HG02623 (cell line): Measurements from ENCODE around the gene ADGRE2.

Source experiments
- ATAC-seq: cut with Tn5 transposase; IDR thresholded peaks from one replicate; pipeline ENCODE4 v1.9.1; 2021; ENCODE audit warnings: moderate library complexity; ENCODE audit not compliant: unreplicated experiment

Gene ADGRE2

DNA sequence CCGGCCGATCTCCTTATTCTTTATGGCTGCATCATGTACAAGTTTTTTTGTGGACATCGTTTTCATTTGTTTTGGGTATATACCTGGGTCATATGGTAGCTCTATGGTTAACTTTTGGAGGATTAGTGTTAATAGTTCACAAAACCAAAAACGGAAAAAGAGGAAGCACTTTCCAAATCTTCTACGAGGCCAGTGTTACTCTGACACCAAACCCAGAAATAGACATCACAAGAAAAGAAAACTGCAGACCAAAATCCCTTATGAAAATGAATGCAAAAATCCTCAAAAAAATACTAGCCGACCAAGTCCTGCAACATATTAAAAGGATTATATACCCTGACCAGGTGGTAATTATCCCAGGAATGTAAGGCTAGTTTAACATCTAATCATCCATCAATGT, 29.8 kb downstream of the ADGRE2 start:
- ATAC-seq = no peak

DNA sequence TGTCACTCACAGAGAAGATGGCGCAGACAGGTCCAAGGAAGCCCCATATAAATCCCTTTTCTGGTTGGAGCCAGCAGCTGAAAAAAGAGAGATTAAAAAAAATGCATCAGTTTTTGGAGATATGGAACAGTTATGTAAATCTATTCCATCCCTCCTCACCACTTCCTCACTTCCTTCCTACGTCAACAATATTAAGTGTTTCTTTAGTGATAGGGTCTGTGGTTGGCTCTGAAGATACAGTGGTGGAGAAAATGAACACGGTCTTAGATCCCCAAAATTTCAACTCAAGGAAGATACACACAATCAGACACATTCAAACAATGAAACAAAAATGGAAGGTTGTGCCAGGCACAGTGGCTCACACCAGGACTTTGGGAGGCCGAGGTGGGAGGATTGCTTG, 31.5 kb downstream of the ADGRE2 start:
- ATAC-seq = no peak

DNA sequence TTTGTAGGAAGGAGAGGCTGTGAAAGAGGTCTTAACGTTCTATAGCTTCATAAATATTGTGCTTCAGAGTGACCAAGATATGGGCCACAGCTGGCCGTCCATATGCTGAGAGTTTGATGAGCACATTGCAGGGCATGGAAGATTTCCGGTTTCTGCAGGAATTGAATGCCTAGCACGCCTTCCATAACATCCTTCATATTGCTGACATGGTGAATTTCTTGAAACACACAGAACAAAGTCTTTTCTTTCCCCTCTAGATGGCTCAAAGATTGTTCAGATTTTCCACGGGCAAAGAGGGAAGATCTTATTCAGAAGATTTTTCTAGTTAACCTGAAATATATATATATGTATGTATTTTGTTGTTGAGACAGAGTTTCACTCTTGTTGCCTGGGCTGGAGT, 42.4 kb downstream of the ADGRE2 start:
- ATAC-seq = no peak

DNA sequence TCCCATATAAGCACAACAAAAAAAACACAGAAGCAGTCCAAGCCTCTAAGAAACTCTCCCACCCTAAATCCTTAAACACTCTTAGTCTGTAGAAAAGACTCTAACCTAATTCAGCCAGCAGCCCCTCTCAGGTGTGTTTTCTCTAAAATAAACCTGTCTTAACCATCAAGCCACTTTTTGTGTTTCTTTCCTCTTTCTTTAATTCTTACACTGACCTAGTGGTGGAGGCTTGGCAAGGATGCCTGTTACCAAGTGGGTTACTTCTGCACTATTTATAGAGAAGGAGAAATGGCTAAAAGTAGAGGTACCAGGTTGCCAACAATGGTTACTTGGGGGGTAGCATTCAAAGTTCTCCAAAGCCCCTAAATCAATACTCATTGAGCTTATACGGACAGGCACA, 44.8 kb downstream of the ADGRE2 start:
- no peak for ATAC-seq

DNA sequence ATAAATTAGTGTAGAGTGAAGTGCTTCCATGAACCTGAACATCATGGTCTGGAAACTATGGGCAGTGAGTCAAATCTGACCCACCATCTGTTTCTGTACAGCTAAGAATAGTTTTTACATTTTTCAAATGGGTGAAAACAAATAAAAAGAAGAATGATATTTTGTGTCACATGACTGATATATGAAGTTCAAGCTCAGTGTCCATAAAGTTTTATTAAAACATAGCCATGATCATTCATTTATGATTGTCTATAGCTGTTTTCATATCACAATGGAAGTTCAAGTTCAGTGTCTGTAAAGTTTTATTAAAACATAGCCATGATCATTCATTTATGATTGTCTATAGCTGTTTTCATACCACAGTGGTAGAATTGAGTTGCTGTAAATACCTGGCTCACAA, 45.9 kb downstream of the ADGRE2 start:
- ATAC-seq = no peak

DNA sequence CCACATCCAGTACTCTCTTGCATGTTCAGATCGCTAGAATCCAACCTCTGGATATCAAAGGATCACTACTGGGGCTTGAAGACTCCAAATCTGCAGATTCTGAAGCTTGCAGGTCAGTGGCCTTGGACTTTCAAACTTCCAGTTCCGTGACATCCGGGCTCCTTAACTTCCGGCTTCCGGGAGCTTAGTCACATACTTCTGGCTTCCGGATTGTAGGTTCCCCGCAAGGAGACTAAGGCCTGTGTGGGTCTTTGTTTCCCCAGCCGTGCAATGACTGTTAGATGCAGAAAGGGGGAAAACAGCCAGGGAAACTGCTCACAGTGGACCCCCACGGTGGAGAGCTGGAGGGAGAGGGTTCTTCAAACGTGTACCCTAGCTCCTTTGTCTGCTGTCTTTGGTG, 47.2 kb downstream of the ADGRE2 start:
- no peak for ATAC-seq

DNA sequence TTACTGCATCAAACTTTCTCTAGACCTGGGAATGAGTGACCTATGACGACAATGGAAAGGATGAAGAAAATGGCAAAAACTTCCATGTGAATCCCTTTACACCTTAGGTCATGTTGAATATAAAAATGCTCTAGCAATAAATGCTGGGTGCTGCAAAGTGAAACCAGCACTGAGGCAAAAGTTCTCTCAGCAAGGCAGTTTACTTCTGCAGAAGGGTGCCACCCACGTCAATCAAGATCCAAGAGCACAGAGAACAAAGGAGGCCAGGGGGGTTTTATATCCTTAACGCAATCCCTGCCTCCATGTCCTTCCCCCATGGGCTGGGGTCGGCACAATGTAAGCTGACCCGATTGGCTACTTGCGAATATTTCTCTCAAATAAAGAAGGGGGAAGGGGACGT, 49.8 kb downstream of the ADGRE2 start:
- ATAC-seq = no peak

DNA sequence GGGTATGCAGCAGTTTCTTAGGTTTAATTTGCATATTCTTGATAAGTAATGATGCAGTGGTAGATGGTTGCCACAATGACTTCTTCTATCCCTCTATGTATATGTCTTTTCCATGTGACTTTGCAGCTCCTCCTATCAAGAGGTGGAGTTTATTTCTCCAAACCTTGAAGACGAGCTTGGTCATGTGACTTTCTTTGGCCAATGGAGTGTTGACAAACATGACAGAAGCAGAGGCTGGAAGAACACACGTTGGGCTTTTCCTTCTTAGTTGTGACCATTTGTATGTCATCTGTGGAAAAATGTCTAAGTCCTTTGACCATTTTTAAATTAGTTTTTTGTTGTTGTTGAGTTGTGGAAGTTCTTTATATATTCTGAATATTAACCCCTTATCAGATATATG, 56.2 kb downstream of the ADGRE2 start:
- ATAC-seq = no peak

DNA sequence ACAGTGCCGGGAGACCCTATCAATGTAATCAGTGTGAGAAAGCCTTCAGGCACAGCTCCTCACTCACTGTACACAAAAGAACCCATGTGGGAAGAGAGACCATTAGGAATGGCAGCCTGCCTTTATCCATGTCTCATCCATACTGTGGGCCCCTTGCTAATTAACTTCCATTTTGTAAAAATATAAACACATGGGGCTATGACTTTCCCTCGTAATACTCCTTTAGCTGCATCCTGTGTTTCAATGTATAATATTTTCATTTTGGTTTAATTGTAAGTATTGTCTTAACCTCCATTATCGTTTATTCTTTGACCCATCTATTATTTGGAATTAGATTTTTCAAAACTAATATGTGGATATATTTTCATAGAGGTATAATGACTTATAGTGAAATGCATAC, 59.2 kb downstream of the ADGRE2 start:
- no peak for ATAC-seq

DNA sequence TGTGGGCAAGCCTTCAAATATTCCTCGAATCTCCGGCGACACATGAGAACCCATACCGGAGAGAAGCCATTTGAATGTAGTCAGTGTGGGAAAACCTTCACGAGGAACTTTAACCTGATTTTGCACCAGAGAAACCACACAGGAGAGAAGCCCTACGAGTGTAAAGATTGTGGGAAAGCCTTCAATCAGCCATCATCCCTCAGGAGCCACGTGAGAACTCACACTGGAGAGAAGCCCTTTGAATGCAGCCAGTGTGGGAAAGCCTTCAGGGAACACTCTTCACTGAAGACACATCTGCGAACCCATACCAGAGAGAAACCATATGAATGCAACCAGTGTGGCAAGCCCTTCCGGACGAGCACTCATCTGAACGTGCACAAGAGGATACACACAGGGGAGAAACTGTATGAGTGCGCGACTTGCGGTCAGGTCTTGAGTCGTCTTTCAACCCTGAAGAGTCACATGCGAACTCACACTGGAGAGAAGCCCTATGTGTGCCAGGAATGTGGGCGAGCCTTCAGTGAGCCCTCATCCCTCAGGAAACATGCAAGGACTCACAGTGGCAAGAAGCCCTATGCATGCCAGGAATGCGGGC, 59.7 kb downstream of the ADGRE2 start:
- ATAC-seq = no peak

DNA sequence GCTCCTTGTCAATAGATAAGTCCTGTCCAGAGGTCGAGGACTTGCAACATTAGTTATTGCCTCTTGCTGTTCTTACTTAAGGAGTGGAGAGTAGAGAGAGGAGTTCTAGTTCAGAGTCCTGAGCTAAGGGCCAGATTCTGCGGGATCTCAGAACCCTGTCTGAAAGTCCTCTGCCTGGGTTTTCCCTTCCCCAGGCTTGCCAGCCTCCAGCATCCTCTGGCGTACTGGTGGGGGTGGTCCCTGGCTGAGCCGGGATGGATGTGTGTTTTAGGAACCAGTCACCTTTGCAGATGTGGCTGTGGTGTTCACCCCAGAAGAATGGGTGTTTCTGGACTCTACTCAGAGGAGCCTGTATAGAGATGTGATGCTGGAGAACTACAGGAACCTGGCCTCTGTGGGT, 62.5 kb downstream of the ADGRE2 start:
- no peak for ATAC-seq

DNA sequence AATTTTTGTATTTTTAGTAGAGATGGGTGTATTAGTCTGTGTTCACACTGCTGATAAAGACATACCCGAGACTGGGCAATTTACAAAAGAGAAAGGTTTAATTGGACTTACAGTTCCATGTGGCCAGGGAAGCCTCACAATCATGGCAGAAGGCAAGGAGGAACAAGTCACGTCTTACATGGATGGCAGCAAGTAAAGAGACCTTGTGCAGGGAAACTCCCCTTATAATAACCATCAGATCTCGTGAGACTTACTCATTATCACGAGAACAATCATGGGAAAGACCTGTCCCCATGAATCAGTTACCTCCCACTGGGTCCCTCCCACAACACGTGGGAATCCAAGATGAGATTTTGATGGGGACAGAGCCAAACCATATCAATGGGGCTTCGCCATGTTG, 73.9 kb downstream of the ADGRE2 start:
- no peak for ATAC-seq

DNA sequence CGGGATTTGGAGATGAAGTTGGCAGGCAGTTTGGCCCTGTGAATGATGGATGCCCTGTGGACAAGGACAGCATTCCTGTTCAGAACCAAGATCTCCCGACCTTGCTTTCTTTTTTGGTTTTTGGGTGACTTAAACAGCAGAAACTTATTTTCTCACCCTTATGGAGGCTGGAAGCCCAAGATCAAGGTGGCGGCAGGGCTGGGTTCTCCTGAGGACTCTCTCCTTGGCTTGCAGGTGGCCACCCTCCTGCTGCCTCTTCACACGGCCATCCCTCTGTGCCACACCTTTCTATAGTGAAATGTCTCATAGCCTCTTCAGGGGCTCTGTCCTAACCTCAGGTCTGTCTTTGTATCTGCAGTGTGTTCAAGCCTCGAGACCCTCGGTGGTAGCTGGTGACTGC, 74.5 kb downstream of the ADGRE2 start:
- no peak for ATAC-seq

DNA sequence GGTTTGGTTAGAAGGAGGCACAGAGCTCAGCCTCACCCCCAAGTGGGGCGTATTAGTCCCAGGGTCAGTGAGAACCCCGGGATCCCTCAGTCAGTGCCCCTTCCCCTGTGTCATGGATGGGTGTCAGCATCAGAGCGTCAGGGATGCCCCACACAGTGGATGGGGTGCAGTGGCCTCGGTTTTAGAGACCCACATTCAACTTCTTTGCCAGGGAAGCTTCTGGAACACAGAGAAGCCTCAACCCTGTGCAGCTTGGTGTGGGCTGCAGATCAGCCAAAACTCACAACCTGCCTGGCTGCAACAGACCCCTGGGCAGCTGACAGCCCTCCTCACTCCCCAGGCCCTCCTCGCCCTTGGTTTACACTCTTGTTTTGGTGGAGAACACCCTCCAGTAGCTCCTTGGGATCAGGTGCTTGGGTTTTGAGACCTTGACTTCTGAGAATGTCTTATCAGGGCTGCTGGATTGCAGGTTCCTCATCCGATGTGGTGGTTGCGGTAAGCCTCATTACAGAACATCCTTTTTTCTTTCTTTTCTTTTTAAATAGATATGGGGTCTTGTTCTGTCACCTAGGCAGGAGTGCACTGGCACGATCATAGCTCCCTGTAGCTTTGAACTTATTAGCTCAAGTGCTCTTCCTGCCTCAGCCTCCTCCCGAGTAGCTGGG, 77.5 kb downstream of the ADGRE2 start:
- ATAC-seq = no peak

DNA sequence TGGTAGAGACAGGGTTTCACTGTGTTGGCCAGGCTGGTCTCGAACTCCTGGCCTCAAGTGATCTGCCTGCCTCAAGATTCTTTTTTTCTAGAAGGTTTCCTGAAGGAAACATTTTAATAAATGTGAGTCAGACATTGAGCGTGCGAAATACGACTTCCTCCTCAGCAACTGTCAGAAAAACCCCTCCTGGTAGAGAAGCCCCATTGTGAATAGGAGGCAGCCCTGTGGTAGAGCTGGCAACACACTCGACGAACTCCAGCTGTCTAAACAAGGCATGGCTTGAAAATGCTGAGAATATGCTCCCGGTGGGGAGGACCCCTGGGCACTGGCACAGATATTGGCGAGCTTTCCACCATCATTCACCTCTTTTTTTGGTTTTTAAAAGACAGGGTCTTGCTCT, 78.7 kb downstream of the ADGRE2 start:
- no peak for ATAC-seq

DNA sequence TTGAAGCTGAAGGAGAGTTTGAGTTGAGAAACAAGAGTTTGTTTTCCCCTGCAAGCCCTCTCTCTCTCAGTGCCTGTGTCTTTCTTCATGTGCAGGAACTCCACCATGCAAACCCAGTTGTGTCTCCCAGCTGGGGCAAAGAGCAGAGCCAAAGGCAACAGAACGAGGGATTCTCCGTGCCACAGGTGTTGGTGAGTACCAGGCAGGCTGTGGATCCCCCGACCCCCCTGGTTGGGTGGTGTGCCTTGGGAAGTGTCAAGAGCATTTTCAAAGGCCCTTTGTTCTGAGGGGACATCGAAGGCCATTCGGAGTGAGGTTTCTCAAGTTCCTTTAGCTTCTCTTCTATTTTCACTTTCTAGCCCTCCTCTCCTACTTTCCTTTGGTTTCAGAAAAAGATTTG, 82.9 kb downstream of the ADGRE2 start:
- ATAC-seq = no peak

DNA sequence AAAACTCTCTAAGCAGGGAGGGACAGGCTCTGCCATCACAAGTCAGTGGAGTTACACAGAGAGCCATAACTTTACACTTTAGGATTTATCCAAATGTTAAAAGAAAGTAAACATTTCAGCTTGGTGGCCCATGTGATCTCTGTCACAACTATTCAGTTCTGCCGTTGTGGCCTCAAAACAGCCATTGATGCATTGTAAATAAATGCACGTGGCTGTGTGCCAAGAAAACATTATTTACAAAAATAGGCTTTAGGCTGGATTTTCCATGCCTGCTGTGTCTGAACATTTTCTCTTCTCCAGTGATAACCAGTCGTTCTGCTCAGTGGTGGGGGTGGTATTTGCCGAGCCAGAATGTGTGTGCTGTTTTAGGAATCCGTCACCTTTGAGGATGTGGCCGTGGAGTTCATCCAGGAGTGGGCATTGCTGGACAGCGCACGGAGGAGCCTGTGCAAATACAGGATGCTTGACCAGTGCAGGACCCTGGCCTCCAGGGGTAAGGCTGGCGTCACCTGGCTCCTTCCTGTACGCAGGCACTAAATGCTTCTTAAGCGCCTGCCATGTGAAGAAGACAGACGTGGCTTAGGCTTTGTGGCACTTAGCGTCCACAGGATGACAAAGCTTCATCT, 83.6 kb downstream of the ADGRE2 start:
- ATAC-seq = no peak

DNA sequence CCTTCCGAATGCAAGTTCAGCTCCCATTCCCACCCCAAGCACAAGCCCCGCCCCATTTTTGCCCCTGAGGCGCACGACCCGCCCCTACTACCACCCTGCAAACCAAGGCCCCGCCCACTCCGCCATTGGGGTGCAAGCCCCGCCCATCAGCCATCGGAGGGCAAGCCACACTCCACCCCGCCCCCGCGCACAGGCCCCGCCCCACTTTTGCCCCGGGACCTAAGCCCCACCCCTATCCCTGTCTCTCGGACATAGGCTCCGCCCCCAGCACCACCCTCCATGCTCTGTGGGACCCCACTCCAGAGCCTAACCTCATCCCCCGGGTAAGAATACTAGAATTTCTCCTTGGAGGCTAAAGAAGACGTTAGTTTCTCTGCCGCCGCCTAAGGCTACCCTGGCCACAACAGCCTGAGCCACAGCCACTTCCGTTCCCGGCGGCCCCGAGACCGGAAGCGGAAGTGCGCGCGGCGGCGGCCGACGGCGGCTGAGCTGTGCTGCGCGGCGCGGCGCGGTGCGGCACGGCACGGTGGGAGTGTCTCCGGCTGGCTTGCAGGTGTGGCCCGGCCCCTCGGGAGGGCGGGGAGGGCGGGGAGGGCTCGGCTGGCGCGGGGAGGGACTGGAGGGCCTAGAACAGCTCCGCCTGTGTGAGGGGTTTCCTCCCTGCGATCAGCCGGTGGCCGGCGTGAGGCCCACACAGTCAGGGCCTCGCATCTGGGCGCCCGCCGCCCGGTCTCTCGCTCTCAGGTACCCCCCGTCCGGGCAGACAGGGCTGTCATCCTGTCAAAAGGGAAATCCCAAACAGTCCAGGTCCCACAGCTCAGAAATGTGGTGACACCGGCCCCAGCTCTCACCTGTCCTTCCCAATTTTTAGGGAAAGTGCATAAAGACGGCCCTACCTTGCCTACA, 88.5 kb downstream of the ADGRE2 start, which contains the start of gene ZNF333:
ZNF333 (plus strand) TSS at position 451 of the 906 bp plus-strand sequence. CDS start 3,444 bp downstream, outside the sequence.
- peak; percentile 86 for ATAC-seq

DNA sequence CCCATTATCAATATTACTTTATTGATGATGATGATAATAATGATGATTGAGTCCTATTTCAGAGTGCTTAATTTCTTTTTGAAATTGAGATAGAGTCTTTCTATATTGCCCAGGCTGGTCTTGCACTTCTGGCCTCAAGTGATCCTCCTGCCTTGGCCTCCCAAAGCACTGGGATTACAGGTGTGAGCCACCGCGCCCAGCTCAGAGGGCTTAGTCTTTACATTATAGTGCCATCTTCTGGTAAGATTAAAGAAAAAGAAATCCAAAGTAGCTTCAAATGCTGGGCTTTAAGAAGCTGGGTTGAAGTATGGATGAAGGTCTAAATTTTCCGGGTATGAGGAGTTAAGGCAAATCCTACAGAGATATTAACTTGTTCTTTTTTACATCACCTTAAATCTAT, 91.9 kb downstream of the ADGRE2 start:
- no peak for ATAC-seq

DNA sequence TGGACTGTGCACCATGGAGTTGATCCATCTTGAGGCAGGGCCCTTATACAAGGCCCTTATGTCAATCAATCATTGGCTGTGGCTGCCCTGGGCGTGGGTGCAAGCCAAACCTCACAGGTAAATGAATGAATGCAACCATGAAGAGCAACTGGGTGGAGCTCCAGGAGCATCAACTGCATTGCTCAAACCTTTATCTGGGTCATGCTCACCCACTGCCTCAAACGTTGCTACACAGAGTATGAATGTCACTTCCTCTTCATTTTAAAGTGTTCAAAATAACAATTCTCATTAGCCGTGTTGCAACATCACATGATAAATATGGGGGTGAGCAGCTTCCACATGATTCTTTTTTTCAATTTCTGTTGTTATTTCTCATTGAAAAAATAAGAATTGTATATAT, 94.9 kb downstream of the ADGRE2 start:
- no peak for ATAC-seq
